NT2/D1 (cell line): ENCODE results near the gene NLK.

Source experiments
- SUZ12 ChIP-seq: IDR thresholded peaks from 2 replicates; pipeline ENCODE4 v1.6.1; 2011; ENCODE audit not compliant: insufficient read length, insufficient read depth; ENCODE audit errors: extremely low read depth
- YY1 ChIP-seq: IDR thresholded peaks from 2 replicates; pipeline ENCODE4 v1.6.1; 2011; ENCODE audit not compliant: insufficient read length, insufficient read depth
- ZNF274 ChIP-seq: IDR thresholded peaks from 2 replicates; pipeline ENCODE4 v1.6.1; 2011; ENCODE audit warnings: mild to moderate bottlenecking, low read depth, low read length

DNA sequence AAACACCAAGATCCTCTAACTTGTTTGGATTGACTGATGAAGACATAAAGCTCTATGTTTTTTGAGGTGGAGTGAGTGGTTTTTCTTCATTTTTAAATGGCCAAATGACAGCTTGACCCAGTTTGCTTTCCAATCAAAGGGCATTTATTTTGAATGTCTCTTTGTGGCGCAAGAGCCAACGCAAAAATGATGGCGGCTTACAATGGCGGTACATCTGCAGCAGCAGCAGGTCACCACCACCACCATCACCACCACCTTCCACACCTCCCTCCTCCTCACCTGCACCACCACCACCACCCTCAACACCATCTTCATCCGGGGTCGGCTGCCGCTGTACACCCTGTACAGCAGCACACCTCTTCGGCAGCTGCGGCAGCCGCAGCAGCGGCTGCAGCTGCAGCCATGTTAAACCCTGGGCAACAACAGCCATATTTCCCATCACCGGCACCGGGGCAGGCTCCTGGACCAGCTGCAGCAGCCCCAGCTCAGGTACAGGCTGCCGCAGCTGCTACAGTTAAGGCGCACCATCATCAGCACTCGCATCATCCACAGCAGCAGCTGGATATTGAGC is 329 bp downstream of the NLK start:
- TF ChIP-seq YY1 (no peak), ZNF274 (no peak), SUZ12 (no peak)
